Nephron (organoid): ENCODE results near the gene CHD9.

ENCODE experiments used
- H3K27ac Mint-ChIP-seq, 3 experiments: 2 replicates each; pipeline ENCODE4 v1.8.0; 2020; ENCODE audit warnings: mixed read lengths in 3 of 3, mild to moderate bottlenecking in 2 of 3, moderate library complexity in 1 of 3
- H3K27me3 Mint-ChIP-seq: 2 replicates; pipeline ENCODE4 v1.8.0; 2021; ENCODE audit warnings: low read depth, mild to moderate bottlenecking, moderate library complexity, mixed read lengths
- H3K36me3 Mint-ChIP-seq: 2 replicates; pipeline ENCODE4 v1.8.0; 2020; ENCODE audit warnings: low read depth, mixed read lengths
- H3K4me1 Mint-ChIP-seq: 2 replicates; pipeline ENCODE4 v1.8.0; 2020; ENCODE audit warnings: mixed read lengths
- H3K4me3 Mint-ChIP-seq, 3 experiments: 2 replicates each; pipeline ENCODE4 v1.8.0; 2020; ENCODE audit warnings: mild to moderate bottlenecking in 3 of 3, mixed read lengths in 3 of 3, moderate library complexity in 2 of 3
- H3K9me3 Mint-ChIP-seq: 2 replicates; pipeline ENCODE4 v1.8.0; 2020; ENCODE audit warnings: mixed read lengths
- TF ChIP-seq, protein P1 (sequence below), 3 experiments: fragments of 200-600 bp; sonication (generic); IDR thresholded peaks; one replicate each; pipeline ENCODE4 v1.5.0; 2021; ENCODE audit warnings: antibody characterized with exemption in 3 of 3; ENCODE audit not compliant: unreplicated experiment in 3 of 3

CHD9 gene

GRCh38 chr16:53131050-53131362, 76.2 kb downstream of the CHD9 start:
- TF ChIP-seq, protein P1, sequence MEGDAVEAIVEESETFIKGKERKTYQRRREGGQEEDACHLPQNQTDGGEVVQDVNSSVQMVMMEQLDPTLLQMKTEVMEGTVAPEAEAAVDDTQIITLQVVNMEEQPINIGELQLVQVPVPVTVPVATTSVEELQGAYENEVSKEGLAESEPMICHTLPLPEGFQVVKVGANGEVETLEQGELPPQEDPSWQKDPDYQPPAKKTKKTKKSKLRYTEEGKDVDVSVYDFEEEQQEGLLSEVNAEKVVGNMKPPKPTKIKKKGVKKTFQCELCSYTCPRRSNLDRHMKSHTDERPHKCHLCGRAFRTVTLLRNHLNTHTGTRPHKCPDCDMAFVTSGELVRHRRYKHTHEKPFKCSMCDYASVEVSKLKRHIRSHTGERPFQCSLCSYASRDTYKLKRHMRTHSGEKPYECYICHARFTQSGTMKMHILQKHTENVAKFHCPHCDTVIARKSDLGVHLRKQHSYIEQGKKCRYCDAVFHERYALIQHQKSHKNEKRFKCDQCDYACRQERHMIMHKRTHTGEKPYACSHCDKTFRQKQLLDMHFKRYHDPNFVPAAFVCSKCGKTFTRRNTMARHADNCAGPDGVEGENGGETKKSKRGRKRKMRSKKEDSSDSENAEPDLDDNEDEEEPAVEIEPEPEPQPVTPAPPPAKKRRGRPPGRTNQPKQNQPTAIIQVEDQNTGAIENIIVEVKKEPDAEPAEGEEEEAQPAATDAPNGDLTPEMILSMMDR (IDR thresholded peaks at IDR 0.05; ENCODE audit: unreplicated experiment in 3 of 3) = no peak
- no peaks in the 10 kb centered on the region for H3K9me3 Mint-ChIP-seq
- H3K4me3 Mint-ChIP-seq = peak overlapping the region in 1 of 3 experiments; percentile 48
- H3K27me3 Mint-ChIP-seq = no peaks in the 10 kb centered on the region
- H3K36me3 Mint-ChIP-seq = peaks cover 4% of the 10 kb centered on the region
- H3K27ac Mint-ChIP-seq = peak overlapping the region in 1 of 3 experiments; percentile 73
- peaks cover 49% of the 10 kb centered on the region for H3K4me1 Mint-ChIP-seq

DNA sequence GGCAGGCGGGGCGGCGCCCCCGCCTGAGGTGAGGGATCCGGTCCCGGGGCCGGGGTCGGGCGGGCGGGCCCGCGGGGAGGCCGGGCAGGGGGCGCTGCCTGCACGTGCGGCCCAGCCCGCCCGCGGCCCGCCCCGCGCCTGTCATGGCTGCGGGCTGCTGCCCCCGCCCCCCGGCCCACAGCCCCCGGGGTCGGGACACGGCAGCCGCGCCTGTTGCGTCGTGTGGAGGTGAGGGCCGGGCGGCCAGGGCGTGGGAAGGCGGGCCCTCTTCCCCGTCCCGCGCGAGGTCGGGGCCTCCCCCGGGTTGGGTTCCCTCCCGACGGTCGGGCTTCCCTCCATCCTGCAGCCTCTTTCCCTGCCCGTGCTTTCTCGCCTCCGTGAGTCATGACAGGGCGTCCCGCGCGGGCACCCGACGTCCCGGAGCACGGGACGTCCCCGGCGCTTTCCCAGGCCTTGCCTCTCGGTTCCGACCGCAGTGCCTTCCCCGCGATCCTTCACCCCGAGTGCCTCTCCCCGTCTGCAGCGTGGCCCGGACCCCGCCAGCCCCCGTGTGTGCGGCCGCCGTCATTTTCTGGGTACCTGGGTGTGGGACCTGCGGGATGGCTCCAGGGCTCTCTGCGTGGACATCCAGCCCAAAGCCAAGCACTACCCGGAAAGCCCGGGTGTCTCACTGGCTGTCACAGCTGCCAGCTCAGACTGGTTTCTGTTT, 76.7 kb downstream of the CHD9 start:
- peaks cover 49% of the 10 kb centered on the region for H3K4me1 Mint-ChIP-seq

DNA sequence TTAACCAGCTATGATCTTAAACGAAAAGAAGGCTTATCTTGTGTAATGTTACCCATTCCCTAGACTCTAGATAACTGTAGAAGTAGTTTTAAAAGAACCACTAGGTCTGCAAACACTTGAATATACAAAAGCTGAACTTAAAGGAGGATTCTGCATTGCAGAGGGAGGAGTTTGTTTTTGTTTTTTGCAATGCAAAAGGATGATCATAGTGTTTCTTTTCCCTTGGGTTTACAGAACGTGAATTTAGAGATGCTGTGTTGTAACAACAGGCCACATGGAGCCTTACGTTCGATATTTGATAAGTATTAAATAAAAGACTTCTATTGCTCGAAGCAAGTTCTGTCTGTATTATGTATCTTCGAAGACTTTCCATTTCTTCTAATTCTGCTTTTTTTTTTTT, 77.6 kb downstream of the CHD9 start:
- Mint-ChIP-seq H3K27ac (peak overlapping the region; percentile 26 to 58 (median 41)), H3K27me3 (no peaks in the 10 kb centered on the region), H3K9me3 (no peaks in the 10 kb centered on the region), H3K4me1 (peaks cover 45% of the 10 kb centered on the region), H3K4me3 (peak overlapping the region; percentile 84 to 93 (median 89)), H3K36me3 (peaks cover 4% of the 10 kb centered on the region)
- TF ChIP-seq, protein P1 (IDR thresholded peaks at IDR 0.05; ENCODE audit: unreplicated experiment in 3 of 3) = no peak

More for the DNA sequence above, 76.7 kb downstream of the CHD9 start:
- peak overlapping the region; percentile 84 to 93 (median 89) for H3K4me3 Mint-ChIP-seq
- H3K36me3 Mint-ChIP-seq = peaks cover 4% of the 10 kb centered on the region
- peak overlapping the region; percentile 26 to 58 (median 51) for H3K27ac Mint-ChIP-seq
- H3K27me3 Mint-ChIP-seq = no peaks in the 10 kb centered on the region
- TF ChIP-seq, protein P1 (IDR thresholded peaks at IDR 0.05; ENCODE audit: unreplicated experiment in 3 of 3) = no peak
- H3K9me3 Mint-ChIP-seq = no peaks in the 10 kb centered on the region

DNA sequence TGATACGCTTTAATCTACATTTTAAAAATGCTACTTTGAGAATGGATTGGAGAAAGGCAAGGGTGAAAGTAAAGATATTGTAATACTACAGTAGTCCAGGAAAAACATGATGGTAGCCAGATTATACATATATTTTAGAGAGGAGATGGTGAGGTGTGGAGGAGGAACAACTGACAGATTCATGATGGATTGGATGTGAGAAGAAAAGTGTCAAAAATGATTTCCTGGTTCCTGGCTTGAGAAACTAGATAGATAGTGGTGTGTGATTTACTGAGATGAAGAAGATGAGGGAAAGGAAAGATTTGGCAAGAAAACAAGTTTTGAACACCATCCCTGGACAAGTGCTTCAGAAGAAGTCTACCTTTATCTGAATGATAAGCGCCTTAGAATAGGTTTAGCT, 80.5 kb downstream of the CHD9 start:
- peaks cover 4% of the 10 kb centered on the region for H3K36me3 Mint-ChIP-seq
- no peaks in the 10 kb centered on the region for H3K9me3 Mint-ChIP-seq
- peak overlapping the region in 2 of 3 experiments; percentile 1 to 3 for H3K27ac Mint-ChIP-seq
- TF ChIP-seq, protein P1 (IDR thresholded peaks at IDR 0.05; ENCODE audit: unreplicated experiment in 3 of 3) = no peak
- H3K27me3 Mint-ChIP-seq = no peaks in the 10 kb centered on the region
- H3K4me3 Mint-ChIP-seq = no peak overlapping the region
- peaks cover 28% of the 10 kb centered on the region for H3K4me1 Mint-ChIP-seq

DNA sequence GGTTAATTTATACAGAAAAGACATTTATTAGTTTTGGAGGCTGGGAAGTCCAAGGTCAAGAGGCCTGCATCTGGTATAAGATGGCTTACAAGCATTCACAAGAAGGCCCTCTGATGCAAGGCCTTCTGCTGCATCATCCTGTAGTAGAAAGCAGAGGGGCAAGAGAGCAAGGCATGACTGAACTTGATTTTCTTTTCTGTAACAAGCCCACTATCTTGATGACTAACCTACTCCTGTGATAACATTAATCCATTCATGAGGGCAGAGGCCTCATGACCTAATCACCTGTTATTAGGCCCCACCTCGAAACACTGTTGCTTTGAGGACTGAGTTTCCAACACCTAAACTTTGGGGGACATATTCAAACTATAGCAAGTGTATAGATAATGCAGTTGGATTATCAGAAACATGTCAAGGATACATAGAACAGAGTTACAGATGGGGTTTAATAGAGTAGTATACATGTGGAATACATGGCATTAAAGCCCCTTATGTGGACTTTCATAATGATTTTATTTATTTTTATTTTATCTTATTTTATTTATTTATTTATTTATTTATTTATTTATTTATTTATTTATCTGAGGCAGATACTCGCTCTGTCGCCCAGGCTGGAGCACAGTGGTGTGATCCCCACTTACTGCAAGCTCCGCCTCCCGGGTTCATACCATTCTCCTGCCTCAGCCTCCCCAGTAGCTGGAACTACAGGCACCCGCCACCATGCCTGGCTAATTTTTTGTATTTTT, 88.2 kb downstream of the CHD9 start:
- no peaks in the 10 kb centered on the region for H3K4me1 Mint-ChIP-seq

More for the DNA sequence above, 88.2 kb downstream of the CHD9 start:
- TF ChIP-seq, protein P1 (IDR thresholded peaks at IDR 0.05; ENCODE audit: unreplicated experiment in 3 of 3) = no peak
- H3K9me3 Mint-ChIP-seq = peaks cover 5% of the 10 kb centered on the region
- H3K27ac Mint-ChIP-seq = no peak overlapping the region
- peaks cover 16% of the 10 kb centered on the region for H3K36me3 Mint-ChIP-seq
- no peaks in the 10 kb centered on the region for H3K27me3 Mint-ChIP-seq
- no peak overlapping the region for H3K4me3 Mint-ChIP-seq
